HG03432 (cell line): ENCODE results near the gene LRRC58.
"Not testable (repeated sequence)": the region's sequence is repeated elsewhere in the genome, so short reads cannot be mapped to it uniquely, and the experiment has no call there.

Source experiments
- ATAC-seq: cut with Tn5 transposase; IDR thresholded peaks from one replicate; pipeline ENCODE4 v1.9.1; 2021; ENCODE audit warnings: mild to moderate bottlenecking, moderate library complexity; ENCODE audit not compliant: unreplicated experiment

The LRRC58 gene

GRCh38 chr3:120341658-120342346 lies 7.4 kb downstream of the LRRC58 start:
- no peak for ATAC-seq

- ATAC-seq = no peak
Measured at GRCh38 chr3:120339362-120339761, 9.8 kb downstream of the LRRC58 start.

DNA sequence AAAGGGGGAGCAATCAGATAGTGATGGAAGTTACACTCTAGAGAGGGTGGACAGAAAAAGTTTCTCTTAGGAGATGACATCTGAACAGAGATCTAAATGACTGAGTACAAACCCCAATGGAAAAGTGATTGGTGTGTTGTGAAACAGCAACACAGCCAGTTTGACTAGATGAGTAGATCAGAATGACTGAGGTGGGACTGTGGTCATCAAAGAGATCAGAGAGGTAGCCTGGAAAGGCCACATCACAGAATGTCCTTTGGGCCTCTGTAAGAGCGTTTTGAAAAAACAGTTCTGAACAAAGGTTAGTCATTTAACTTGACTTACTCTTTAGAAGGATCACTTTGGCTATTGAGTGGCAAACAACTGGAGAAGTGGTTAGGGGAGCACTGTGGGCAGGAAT lies 10.6 kb downstream of the LRRC58 start:
- no peak for ATAC-seq

GRCh38 chr3:120332646-120333045 lies 16.5 kb downstream of the LRRC58 start:
- no peak for ATAC-seq

GRCh38 chr3:120331076-120331475 lies 18.1 kb downstream of the LRRC58 start:
- no peak for ATAC-seq

GRCh38 chr3:120326784-120327183 lies 22.4 kb downstream of the LRRC58 start:
- ATAC-seq = no peak

- ATAC-seq = no peak
Measured at GRCh38 chr3:120324190-120324589, 25.0 kb downstream of the LRRC58 start.

- ATAC-seq = not testable (repeated sequence)
Measured at GRCh38 chr3:120323761-120324160, 25.4 kb downstream of the LRRC58 start.

DNA sequence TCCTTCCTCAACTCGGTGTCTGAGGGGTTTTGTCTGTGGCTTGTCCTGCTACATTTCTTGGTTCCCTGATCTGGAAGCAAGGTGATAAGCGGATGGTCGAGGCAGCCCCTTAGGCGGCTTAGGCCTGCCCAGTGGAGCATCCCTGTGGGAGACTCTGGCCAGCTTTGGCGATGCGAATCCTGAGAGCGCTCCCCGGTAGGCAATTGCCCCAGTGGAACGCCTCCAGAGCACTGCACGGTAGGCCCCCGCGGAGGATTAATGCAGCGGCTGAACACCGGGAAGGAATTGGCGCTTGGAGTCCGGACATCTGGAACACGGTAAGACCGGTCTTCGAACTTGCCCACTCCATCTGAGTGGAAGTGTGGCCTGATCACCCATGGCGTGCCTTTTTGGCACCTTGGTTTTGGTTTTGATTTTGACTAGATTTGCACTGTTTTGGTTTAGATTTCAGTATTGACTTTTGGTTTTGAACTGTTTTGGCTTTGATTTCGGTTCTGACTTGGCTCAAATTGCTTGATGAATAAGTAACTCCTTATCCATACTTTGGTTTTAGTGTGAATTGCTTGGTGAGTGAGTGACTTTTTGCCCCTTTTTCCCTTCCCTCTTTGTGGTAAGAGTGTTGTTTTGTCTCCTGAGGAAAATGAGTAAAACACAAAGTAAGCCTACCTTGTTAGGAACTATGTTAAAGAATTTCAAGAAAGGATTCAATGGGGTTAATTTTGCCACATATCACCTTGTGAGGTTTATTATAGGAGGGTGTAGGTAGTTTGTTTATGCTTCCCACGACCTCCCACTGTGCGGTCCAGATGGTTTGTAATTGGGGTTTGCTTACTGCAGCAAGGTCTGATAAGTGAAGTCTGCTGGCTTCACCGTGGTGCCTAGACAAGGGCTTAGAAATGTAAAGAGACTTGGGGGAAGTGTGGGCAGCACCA lies 37.0 kb downstream of the LRRC58 start:
- no peak for ATAC-seq

DNA sequence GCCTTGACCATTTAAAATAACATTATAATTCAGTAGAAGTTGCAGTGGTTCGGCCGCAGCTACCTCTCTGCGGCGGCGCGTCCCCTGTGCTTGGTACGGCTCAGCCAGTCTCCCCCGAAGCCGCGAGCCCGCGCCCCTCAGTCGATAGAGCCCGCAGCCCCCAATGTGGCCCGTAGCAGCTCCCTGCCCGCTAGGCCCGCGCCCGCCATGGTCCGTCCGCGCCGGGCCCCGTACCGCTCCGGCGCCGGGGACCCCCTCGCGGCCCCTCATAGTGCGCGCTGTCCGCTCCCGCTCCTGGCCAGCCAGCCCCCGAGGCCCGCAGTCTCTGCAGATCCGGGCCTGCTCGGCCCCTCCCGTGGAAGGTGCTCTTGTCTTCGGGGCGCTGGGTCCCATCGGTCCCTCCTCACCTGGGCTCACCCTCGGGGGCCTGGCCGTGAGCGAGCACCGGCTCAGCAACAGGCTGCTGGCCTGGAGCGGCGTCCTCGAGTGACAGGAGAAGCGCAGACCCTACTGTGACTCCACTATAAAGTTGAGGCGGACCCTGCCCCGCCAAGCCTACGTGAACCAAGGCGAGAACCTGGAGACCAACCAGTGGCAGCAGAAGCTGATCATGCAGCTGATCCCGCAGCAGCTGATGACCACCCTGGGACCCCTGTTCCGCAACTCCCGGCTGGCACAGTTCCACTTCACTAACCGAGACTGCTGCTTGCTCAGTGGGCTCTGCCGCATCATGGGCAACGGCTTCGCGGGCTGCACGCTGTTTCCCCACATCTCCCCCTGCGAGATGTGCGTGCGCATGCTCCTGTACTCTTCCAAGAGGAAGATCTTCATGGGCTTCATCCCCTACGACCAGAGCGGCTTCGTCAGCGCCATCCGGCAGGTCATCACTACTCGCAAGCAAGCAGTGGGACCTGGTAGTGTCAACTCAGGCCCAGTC lies 42.4 kb downstream of the LRRC58 start:
- no peak for ATAC-seq

GRCh38 chr3:120304616-120305015 lies 44.5 kb downstream of the LRRC58 start:
- ATAC-seq = no peak

GRCh38 chr3:120302361-120302760 lies 46.8 kb downstream of the LRRC58 start:
- ATAC-seq = no peak

DNA sequence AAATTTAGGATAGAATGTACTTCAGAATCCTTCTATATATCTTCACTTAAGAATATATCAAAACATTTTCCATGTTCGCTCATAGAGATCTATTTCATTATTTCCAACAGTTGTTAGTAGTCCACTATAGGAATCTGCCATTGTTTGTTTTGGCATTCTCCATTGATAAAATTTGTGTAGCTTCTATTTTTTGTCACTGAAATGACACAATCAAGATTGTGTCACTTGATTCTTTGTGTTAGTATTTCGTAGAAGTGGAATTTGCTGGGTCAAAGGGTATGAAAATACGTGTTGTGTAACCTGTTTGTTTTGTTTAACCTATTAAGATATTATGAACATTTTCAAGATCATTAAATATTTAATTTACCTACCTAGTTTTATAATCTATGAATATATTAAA lies 48.2 kb downstream of the LRRC58 start:
- no peak for ATAC-seq

GRCh38 chr3:120299403-120299802 lies 49.8 kb downstream of the LRRC58 start:
- ATAC-seq = no peak

GRCh38 chr3:120298996-120299395 lies 50.2 kb downstream of the LRRC58 start:
- ATAC-seq = no peak

- not testable (repeated sequence) for ATAC-seq
Measured at GRCh38 chr3:120291552-120291951, 57.6 kb downstream of the LRRC58 start.

GRCh38 chr3:120289636-120290035 lies 59.5 kb downstream of the LRRC58 start:
- ATAC-seq = no peak

DNA sequence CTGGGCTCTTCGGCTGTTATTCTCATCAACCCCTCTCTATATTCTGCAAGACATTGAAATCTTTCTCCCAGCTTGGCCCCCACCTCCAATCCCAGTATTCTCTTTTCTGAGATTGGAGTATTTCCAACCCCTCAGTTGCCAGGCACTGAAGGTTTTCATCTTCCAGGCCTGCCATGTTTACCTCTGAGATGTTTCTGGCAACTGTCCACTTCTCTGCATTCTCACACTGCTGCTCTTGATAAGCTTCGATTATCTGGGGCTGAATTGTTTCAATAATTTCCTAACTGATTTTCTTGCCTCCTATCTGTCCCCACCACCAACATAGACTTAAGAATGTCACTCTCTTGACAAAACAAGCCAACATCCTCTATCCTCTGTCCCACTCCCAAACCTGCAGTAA lies 62.7 kb downstream of the LRRC58 start:
- ATAC-seq = no peak

DNA sequence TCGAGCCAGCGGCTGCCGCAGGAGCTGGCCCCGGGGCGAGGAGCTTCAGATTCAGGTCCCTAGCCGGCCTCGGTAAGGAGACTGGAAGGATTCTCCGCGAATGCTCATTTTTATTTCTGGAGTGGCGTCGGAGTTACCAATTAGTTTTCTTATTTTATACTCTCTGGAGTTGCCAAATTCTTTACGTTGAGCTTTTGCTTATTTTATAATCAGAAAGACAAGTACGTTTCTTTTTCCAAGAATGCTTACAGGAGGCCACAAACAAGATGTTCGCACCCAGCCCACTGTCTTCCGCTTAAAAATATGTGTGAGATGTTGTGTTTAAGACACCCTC lies 63.7 kb downstream of the LRRC58 start:
- no peak for ATAC-seq

DNA sequence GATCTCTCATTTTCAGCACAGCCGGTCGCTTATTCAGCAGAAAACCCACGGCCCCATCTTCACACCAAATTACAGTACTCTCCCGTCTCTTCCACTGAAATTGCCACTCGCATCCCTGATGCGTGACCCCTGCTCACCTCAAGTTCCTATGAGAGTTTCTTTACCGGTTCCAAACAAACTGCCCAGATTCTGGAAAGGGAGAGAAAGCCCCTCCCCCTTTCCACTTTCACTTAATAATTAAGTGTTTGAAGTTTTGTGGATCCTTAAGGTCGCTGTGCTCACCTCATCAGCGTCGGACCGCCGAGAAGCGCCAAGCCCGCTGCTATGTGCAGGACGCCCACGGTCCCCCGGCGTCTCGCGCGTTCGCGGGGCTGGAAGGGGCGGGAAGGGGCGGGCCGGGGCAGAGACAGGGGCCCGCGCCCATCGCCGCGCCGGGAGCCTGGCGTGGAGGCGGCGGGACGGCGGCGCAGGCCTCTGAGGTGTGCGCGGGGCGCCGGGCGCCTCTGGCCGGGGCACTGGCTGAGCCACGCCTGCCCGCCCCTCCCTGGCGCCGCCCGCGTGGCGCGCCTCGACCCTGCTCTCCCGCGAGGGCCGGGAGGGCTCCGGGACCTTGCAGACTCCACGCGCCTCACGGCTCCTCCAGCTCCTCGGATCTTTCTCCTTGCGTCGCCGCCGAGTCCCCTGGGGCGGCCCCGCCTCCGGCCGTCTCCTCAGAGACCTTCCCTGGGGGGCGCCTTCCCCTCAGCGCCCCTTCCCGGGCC lies 64.2 kb downstream of the LRRC58 start, which contains the start of gene GPR156:
Gene GPR156, minus strand, starts transcription at position 476 of the 761 bp plus-strand sequence. CDS start 41,124 bp downstream, outside the sequence.
- ATAC-seq = no peak
